MG63 (cell line): ENCODE measurements around the gene CD82. TPM values are rescaled to one million over a fixed set of nuclear protein-coding genes. Genes with fewer than 3 reads are reported as not detected.

Source experiments
- DNase-seq: peaks from one replicate; pipeline ENCODE4 v3.0.0-alpha.2; 2020
- H3K27me3 ChIP-seq: fragments of 250-450 bp; sonication (Bioruptor Pico); 2 replicates; pipeline ENCODE4 v1.5.1; 2020; ENCODE audit warnings: mild to moderate bottlenecking, moderate library complexity
- H3K36me3 ChIP-seq: fragments of 250-450 bp; sonication (Bioruptor Pico); 2 replicates; pipeline ENCODE4 v1.5.1; 2020; ENCODE audit warnings: mild to moderate bottlenecking, moderate library complexity
- H3K4me3 ChIP-seq: fragments of 250-450 bp; sonication (Bioruptor Pico); 2 replicates; pipeline ENCODE4 v1.5.1; 2020; ENCODE audit warnings: mild to moderate bottlenecking, moderate library complexity
- H3K9me3 ChIP-seq: fragments of 250-450 bp; sonication (Bioruptor Pico); 2 replicates; pipeline ENCODE4 v1.5.1; 2020; ENCODE audit warnings: mild to moderate bottlenecking, moderate library complexity
- total RNA-seq: library from RNA; depleted of rRNA; stranded (reverse); fragments of >200 nt; shearing (Covaris generic); gene quantifications from 2 replicates; pipeline ENCODE4 v1.2.3, GENCODE V29; 2014; ENCODE audit warnings: low replicate concordance

Gene CD82
- total RNA-seq, 1 experiment from 2014 or later, result 61.3 TPM

DNA sequence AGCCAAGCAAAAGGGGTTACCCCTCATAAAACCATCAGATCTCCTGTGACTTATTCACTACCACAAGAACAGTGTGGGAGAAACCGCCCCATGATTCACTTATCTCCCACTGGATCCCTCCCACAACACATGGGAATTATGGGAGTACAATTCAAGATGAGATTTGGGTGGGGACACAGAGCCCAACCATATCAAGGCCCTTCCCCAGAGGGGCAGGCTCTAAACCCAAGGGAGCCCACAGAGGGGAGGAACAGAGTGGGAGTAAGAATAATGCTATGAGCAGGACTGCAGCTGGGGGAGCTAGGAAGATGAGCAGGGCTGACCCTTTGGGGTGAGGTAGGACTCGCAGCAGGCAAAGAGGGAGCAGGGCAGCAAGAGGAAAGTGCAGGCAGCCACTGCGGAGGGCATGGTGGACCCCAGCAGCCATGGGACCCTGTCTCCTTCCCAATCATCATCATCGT lies 59.3 kb downstream of the CD82 start:
- Histone ChIP-seq H3K27me3 (no peaks in the 10 kb centered on the region), H3K4me3 (no peak overlapping the region), H3K36me3 (peaks cover 3% of the 10 kb centered on the region; the same call in 1 of the 2 replicates), H3K9me3 (no peaks in the 10 kb centered on the region)
- DNase-seq, result no peak

DNA sequence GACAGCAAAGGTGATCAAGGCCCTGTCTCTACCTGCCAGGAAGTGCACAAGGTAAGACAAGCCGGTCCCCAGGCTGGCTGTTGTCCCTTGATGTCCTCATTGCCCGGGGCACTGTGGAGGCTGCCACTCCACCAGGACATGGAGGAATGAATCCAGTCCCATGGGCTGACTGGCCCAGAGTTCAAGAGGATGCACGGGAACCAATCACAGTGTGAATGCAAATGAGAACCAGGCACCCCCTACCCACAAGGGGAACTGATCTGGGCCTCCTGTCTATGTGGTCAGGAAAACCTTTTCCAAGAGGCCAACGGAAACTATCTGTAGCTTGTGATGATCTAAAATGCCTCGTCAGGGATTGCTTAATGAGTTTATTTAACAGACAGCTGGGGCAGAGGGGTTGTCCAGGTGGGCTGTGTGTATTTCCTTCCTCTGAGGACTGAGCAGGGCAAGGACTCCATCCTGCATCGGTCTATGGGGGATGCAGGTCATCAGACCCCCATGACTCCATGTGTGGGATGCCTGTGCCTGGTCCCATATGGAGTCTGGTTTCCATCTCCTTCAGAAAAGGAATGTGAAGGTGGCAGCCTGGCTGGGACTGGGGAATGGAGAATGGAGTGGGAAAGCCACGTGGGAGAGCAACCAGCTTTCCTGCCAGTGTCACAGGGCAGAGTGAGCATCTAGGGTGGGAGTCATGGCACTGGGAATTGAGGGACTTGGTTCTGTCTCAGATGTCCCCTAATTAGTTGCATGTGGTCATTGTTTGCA lies 60.5 kb downstream of the CD82 start:
- H3K4me3 ChIP-seq, result no peak overlapping the region
- H3K36me3 ChIP-seq, result peaks cover 3% of the 10 kb centered on the region; the same call in 1 of the 2 replicates
- no peaks in the 10 kb centered on the region for H3K9me3 ChIP-seq
- no peaks in the 10 kb centered on the region for H3K27me3 ChIP-seq
- no peak for DNase-seq

DNA sequence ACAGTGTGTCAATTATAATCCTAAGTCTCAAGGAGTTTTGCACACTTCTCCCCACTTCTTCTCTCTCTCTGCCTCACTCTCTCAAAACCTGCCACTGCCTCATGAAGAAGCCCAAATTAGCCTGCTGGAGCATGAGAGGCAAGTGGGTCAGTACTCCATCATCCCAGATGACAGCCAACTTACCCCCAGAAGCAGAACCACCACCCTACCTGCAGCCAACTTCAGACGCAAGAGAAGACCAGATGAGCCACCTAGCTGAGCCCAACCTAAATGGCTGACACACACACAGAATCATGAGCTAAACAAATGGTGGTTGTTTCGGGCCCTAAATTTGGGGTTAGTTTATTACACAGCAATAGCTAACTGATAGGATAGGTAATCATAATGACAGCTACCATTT lies 61.2 kb downstream of the CD82 start:
- Histone ChIP-seq H3K27me3 (no peaks in the 10 kb centered on the region), H3K36me3 (peaks cover 2% of the 10 kb centered on the region; the same call in 1 of the 2 replicates), H3K9me3 (no peaks in the 10 kb centered on the region), H3K4me3 (no peak overlapping the region)
- no peak for DNase-seq

DNA sequence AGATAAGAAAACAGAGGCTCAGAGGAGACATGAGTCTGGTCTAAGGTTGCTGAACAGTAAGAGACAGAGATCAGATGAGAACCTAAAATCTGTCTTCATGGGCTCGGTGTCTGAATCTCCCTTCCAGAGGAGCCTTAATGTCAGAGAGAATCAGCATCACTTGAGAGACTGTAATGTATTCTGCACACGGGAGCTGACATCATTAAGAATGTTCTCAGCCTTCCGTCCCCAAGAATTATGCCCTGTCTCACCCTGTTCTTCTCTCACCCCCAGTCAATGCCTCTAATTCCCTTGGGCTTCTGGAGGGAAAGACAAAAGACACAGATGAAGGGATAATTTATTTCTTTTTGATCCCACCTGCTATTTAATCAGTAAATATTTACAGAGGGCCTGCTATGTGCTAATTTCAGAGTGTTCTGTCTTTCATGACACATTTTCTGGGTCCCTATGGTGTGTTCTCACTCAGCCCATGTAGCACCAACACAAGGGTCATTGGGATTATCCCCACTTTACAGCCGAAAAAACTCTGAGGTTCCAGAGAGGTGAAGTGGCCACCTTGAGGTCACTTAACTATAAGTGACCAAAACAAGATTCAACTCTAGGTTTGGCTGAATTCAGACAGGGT lies 61.8 kb downstream of the CD82 start:
- Histone ChIP-seq H3K4me3 (no peak overlapping the region), H3K27me3 (no peaks in the 10 kb centered on the region), H3K36me3 (no peaks in the 10 kb centered on the region), H3K9me3 (no peaks in the 10 kb centered on the region)
- DNase-seq, result no peak

DNA sequence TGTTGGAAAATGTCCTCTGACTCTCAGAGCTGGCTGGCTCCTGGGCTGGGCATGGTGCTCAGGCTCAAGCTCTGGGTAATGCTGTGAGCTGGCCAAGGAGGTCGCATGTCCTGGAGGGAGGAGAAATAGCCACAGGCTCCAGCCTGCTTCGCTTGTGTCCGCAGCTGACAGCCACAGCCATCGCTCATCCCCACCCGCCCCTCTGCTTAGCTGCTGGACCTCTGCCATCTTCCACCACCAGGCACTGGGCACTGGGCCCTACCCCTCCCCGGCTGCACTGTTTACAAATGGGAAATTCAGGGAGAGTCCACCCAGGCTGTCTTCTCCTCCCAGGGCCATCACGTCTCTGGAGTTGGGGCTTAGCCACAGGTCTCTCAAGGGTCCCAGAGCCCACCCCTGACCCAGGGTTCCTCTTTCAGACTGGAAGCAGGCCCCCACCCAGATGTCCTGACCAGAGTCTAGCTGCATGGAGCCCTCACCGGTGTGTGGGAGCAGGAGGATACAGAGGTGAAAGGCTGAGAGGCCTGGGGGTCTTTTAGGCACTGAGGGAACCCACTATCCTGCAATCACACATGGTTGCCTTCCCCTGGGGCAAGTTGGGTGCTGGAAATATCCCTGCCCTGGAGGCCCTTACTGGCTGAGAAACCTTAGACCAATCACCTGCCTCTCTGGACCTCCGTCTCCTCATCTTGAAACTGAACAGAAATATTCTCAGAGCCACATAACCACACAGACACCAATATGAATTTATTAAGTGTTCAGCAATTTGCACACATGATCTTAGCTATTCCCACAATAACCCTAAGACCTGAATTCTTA lies 62.7 kb downstream of the CD82 start:
- H3K27me3 ChIP-seq, result no peaks in the 10 kb centered on the region
- no peaks in the 10 kb centered on the region for H3K36me3 ChIP-seq
- no peak overlapping the region for H3K4me3 ChIP-seq
- peak; percentile 88 for DNase-seq
- no peaks in the 10 kb centered on the region for H3K9me3 ChIP-seq

DNA sequence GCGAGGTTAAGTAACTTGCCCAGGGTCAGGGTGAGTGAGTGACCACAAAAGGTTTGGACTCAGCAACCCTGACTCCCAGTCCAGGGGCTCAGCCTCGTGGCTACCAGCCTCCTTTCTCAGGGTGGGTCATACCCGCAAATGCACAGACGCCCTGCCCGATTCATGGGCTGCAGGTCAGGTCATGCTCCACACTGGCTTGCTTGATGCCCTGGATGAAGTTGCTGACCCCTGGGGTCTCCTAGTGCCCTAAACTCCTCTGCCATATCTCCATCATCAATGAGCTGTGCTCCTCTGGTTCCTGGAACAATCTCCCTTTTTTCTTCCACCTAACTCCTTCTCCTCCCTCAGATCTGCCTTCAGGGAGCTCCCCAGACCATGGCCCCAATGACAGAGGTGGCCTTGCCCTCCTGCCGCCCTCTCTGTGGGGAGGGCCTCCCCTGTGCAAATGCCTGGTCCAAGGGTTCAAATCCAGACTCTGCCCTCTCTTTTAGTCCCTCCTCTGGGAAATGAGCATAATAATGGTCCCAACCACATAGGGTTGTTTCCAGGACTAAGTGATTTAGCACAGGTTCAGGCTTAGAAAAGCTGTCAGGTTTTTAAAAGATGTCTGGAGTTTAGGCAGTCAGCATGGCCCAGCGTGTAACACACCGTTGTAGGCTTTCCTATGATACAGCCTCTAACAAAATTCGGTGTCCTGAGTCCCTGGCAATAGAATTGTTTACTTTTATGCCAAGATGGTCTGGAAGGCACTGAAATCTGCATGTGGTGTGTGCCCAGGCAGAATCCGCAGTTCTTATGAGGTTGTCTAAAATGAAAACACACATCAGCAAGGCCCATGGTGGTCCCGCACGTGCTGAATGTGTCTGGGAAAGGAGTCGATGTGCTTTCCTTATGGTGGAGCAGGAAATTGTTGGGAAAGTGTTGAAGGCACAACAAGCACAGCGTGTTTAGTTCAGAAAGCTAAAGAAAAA lies 63.6 kb downstream of the CD82 start:
- Histone ChIP-seq H3K27me3 (no peaks in the 10 kb centered on the region), H3K9me3 (no peaks in the 10 kb centered on the region)
- no peak for DNase-seq

DNA sequence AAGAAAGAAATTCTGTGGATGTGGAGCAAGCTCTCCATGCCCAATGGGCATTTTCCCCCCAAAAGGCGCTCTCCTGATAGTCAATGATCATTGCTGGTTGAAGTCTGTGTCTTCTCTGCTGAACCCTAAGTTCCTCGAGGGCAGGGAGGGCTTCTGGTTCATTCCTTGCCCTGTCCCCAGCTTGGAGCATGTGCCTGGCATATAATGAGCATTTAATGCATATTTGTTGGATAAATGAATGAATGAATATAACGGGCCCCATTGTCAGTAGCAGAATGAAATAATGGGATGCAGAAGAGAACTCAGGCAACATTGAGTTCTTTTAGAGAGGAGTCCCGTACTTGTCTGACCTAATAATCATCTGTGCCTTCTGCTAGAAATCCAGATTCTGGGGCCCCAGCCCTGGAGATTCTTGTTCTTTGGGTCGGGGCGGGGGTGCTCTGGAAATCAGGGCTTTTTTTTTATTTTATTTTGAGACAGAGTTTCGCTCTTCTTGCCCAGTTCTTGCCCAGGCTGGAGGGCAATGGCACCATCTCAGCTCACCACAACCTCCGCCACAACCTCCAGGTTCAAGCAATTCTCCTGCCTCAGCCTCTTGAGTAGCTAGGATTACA lies 64.4 kb downstream of the CD82 start:
- no peak for DNase-seq
- no peaks in the 10 kb centered on the region for H3K36me3 ChIP-seq
- H3K9me3 ChIP-seq, result no peaks in the 10 kb centered on the region
- no peak overlapping the region for H3K4me3 ChIP-seq
- no peaks in the 10 kb centered on the region for H3K27me3 ChIP-seq

More for the DNA sequence above, 63.6 kb downstream of the CD82 start:
- Histone ChIP-seq H3K4me3 (no peak overlapping the region), H3K36me3 (no peaks in the 10 kb centered on the region)

DNA sequence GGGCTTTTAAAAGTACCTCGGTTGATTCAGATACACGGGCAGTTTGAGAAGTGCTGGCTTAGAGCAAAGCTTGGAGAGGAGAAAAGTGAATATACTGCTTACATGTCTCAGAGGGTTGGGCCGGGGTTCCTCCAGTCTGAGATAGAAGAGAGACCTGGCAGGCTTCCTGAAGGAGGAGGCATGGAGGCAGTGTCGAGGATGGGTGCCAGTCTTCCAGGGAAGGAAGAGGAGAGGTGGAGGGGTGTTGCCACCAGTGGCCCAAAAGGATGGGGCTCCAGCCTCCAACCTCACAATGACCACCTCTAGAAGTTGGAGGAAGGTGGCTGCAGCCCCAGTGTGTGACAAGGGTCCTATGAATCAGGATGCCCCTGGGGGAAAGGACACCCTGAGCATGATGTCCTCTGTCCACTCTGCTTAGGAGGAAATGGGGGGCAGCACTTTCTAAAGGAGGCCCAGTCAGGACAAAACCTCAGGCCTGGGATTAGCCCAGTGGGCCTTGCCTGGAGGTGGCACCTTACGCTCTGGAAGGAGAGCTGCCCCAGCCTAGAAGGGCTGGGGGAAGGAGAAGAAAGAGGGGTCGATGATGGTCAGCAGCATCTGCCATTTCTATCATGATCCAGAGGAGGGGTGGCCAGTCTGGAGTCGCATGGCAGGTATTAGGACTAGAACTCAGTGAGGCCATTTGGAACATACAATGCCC lies 65.2 kb downstream of the CD82 start:
- no peaks in the 10 kb centered on the region for H3K36me3 ChIP-seq
- no peaks in the 10 kb centered on the region for H3K9me3 ChIP-seq
- DNase-seq, result no peak
- H3K27me3 ChIP-seq, result no peaks in the 10 kb centered on the region
- no peak overlapping the region for H3K4me3 ChIP-seq

DNA sequence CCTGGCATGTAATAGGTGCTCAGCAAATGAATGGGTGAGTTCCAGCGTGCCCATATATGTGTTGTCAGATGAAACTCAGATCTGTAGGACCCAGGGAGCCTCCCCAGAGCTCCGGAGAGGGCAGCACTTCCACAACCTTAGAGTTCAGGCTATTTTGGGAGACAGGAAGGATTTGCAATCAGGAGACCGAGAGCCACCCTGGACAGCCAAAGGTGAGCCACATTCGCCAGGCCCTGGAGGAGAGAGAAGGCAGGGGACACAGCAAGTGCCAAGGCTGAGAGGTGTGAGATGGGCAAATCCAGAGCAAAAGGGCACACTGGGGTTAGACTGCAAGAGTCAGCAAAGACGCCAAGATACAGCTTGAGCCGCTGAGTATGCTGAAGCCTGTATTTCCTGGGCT lies 66.4 kb downstream of the CD82 start:
- H3K27me3 ChIP-seq, result no peaks in the 10 kb centered on the region
- H3K4me3 ChIP-seq, result no peak overlapping the region
- no peaks in the 10 kb centered on the region for H3K36me3 ChIP-seq
- no peaks in the 10 kb centered on the region for H3K9me3 ChIP-seq
- no peak for DNase-seq

DNA sequence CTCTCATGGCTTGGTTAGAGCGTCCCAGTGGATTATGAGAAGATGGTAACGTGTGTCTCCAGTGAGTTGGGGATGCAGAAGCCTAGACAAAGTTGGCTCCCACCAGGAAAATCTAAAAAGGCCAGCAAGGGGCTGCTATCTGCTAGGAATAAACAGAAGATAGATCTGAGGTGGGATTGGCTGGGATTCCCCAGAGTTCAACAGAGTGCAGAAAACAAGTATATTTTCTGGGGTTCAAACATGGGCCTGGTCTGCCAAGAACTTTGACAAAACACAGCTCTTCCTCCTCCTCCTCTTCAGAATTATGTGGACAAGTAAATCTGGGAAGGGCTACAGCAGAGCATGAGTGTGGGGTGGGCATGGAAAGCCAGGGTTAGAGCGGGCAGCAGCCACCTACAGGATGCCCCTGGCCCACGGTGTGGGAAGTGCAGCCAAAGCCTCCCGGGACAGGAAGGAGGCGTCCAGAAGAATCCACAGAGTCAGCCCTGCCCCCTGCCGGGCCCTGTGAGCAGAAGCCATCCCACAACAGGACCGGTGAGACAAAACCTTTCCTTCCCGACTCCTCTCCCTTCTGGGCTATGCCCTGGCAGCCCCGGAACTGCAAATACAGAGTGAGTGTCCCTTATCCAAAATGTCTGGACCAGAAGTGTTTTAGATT lies 67.1 kb downstream of the CD82 start:
- Histone ChIP-seq H3K36me3 (no peaks in the 10 kb centered on the region), H3K9me3 (no peaks in the 10 kb centered on the region), H3K4me3 (no peak overlapping the region), H3K27me3 (no peaks in the 10 kb centered on the region)
- peak; percentile 60 for DNase-seq

DNA sequence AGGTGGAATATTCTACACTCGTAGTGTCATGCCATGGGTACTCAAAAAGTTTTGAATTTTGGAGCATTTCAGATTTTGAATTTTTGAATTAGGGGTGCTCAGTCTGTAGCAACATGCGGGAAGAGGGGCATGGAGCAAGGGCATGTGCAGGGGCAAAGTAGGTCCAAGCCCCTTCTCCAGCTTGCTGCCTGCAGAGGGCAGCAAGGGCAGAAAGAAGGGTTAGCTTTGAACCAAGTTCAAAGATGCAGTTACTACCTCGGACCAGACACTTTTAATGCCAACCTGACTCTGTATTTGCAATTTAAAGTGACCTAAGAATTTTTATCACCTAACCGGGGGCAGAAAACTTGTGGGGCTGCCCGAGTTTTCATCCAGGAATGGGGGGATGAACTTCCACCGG lies 68.2 kb downstream of the CD82 start:
- no peak for DNase-seq
- Histone ChIP-seq H3K4me3 (no peak overlapping the region), H3K27me3 (no peaks in the 10 kb centered on the region), H3K36me3 (no peaks in the 10 kb centered on the region), H3K9me3 (no peaks in the 10 kb centered on the region)

DNA sequence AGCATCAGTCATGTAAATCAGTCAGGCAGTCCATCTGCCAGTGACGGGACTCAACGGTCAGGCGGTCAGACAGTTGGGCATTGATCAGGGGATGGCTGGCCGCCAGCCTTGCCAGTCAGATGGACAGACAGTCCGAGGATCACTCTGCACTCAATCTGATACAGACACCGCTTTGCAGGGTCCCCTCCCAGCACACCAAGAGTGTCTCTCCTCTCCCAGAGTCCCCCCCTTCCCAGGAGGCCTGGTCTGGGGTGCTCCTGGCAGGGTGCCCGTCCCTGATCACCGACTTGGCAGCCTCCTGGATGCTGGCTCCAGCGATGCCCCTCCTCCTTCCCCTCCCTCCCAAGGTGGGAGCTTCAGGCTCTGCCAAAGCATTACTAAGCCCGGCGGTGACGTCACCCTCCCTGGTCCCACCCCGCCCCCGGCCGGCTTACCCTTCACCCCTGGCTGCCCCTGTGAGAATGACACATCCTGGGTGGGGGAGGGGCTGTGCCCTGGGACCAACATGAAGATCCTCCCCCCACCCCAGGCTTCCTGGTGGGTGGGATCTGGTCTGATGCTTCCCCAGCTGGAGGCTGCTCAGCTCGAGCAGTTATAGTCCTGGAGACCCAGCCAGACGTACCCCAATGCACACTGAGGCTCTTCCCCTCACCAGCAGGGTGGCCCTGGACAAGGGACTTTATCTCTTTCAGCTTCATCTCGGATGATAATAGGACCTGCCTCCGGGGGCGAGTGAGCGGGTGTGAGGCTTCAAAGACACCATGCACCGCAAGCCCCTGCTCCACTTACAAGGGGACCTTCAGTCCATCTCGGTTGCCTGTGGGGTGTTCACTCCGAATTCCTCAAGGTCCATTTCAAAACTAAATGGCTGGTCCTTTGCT lies 69.2 kb downstream of the CD82 start:
- Histone ChIP-seq H3K27me3 (no peaks in the 10 kb centered on the region), H3K36me3 (no peaks in the 10 kb centered on the region), H3K9me3 (no peaks in the 10 kb centered on the region), H3K4me3 (no peak overlapping the region)
- DNase-seq, result peak; percentile 93

DNA sequence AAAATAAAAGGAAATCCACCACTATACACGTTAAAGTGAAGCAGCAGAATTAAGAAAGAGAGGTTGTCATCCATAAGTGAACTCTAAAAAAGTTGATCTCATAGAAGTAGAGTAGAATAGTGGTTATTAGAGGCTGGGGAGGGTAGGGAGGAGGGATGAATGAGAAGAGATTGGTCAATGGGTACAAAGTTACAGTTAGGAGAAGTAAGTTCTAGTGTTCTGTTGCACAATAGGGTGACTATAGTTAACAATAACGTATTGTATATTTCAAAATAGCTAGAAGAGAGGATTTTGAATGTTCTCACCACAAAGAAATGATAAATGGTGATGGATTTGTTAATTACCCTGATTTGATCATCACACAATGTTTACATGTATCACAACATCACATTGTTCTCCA lies 72.0 kb downstream of the CD82 start:
- Histone ChIP-seq H3K4me3 (no peak overlapping the region), H3K36me3 (no peaks in the 10 kb centered on the region), H3K9me3 (peaks cover 1% of the 10 kb centered on the region; the same call in 1 of the 2 replicates), H3K27me3 (no peaks in the 10 kb centered on the region)
- DNase-seq, result no peak

DNA sequence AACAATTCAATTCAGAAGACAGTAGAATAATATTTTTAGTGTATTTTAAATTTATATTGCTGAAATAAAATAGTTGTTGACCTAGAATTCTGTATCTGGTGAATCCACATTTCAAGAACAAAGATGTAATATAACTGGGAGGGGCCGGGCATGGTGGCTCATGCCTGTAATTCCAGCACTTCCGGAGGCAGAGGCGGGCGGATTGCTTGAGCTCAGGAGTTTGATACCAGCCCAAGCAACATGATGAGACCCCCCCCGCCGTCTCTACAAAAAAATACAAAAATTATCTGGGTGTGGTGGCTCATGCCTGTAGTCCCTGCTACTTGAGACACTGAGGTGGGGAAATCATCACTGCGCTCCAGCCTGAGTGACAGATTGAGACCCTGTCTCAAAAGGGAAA lies 72.6 kb downstream of the CD82 start:
- H3K27me3 ChIP-seq, result no peaks in the 10 kb centered on the region
- no peaks in the 10 kb centered on the region for H3K36me3 ChIP-seq
- H3K9me3 ChIP-seq, result peaks cover 7% of the 10 kb centered on the region
- no peak overlapping the region for H3K4me3 ChIP-seq
- DNase-seq, result no peak
